HG03342 (cell line): Measurements from ENCODE around the gene IDI2.
A peak's percentile ranks its signal among the peaks of the same experiment; 100 is the strongest.
"Not testable (repeated sequence)": the region's sequence is repeated elsewhere in the genome, so short reads cannot be mapped to it uniquely, and the experiment has no call there.

ENCODE experiments used
- ATAC-seq: cut with Tn5 transposase; IDR thresholded peaks from one replicate; pipeline ENCODE4 v1.9.1; 2021; ENCODE audit warnings: mild to moderate bottlenecking, moderate library complexity; ENCODE audit not compliant: unreplicated experiment

IDI2 gene

DNA sequence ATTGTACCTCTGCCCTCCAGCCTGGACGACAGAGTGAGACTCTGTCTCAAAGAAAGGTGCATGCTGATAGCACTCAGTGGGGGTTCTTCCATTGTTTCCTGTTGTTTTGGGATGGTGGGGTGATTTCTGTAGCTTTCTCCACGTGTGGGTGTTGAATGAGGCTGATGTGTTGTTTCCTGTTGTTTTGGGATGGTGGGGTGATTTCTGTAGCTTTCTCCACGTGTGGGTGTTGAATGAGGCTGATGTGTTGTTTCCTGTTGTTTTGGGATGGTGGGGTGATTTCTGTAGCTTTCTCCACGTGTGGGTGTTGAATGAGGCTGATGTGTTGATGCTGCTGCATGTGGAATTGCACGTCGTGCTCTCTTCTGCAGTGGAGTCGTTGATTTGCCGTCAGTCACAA, 15.7 kb downstream of the IDI2 start:
- ATAC-seq = not testable (repeated sequence)

DNA sequence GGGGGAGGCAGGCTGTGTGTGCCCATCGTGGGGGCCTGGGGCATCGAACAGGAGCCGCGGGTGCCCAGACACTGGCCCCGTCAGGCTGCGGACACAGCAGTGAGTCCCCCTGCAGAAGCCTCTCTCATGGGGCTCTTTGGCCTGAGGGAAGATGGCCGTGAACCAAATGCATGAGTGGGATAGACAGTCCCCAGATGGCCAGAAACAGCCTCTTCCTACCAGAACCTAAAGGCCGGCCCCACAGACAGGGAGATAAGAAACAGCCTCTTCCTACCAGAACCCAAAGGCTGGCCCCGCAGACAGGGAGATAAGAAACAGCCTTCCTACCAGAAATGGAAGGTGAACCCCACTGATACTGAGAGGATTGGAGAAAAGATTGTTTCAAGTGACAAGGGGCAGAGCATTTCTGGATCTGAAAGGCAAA, 16.6 kb downstream of the IDI2 start:
- ATAC-seq = no peak

DNA sequence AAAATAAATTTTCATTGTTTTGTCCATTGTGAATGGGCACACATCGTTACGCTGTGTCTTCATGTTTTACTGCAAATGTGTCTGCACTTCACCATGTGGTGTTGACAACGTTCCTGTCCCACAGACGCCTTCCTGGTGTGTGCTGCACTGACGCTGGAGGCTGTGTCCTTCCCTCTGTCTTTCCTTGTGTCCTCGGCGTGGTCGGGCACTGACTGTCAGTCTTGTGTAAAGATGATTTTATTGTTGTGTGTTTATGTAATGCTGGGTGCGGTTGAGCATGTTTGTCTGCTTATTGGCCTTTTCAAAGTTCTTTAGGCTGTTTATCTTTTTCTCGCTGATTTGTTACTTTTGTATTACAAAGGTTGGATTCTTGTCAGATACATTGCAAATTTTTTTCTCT, 18.1 kb downstream of the IDI2 start:
- ATAC-seq = no peak

DNA sequence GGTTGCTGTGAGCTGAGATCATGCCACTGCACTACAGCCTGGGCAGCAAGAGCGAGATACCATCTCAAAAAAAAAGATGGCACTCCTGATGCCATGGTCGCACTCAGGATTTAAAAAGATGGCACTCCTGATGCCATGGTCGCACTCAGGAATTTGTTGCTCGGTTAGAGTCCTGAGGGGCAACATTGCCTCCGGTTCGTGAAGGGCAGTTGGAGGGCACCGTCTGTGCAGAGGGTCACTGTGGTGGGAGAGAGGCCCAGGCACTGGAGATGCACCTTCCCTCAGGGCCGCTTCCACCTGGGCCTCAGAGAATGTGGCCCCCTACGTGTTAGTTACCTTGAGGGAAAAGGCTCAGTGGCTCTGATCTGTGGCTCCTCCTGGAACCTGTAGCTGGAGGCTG, 19.1 kb downstream of the IDI2 start:
- no peak for ATAC-seq

DNA sequence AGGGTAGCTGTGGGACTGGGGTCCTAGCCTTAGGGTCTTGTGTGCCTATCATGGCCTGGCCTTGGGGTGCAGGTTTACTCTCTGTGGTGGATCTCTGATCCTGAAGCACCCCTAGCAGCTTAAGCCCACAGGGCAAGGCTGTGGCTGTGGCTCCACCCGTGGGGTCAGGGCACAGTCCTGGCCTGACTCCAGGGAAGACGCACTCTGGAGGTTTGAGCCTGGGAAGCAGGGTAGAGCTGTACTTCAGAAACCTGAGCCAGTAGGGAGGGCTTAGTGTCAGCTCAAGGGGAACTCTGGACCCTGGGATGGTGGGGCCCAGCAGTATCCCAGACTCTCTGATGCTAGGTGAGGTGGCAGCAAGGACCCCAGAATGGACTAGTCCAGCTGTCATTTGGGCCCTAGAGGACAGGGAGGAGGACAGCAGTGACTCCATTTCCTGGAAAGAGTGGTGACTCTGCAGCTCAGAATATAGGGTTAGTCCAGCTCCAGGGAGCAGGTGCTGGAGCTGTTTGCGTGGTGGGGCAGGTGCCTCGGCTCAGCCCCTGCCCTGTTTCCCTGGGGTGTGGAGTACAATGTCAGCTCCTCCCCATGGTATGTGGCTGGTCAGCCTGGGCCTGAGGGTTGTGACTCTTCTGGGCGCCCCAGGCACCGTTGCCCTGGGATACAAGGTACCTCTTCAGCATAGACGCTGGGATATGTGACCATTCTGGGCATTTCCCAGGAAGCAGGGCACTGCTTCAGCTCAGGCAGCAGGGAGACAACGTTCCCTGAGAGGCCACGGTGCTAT, 21.6 kb downstream of the IDI2 start:
- ATAC-seq = no peak

DNA sequence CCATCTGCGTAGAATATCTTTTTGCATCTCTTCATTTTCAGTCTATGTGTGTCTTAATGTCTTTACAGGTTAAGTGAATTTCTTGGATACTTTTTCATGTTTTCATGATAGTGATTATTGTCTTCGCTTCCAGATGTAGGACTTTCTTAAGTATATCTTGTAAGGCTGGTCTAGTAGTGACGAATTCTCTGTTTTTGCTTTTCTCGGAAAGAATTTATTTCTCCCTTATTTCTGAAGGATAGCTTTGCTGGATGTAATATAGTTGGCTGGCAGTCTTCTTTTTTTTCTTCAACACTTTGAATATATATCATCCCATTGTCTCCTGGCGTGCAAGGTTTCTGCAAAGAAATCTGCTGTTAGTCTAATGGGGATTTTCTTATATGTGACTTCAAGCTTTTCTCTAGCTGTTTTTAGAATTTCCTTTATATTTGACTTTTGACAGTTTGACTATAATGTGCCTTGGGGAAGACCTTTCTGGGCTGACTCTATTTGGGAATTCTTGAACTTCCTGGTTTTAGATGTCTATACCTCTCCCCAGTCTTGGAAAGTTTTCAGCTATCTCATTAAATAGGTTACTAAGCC, 23.1 kb downstream of the IDI2 start:
- ATAC-seq = no peak

DNA sequence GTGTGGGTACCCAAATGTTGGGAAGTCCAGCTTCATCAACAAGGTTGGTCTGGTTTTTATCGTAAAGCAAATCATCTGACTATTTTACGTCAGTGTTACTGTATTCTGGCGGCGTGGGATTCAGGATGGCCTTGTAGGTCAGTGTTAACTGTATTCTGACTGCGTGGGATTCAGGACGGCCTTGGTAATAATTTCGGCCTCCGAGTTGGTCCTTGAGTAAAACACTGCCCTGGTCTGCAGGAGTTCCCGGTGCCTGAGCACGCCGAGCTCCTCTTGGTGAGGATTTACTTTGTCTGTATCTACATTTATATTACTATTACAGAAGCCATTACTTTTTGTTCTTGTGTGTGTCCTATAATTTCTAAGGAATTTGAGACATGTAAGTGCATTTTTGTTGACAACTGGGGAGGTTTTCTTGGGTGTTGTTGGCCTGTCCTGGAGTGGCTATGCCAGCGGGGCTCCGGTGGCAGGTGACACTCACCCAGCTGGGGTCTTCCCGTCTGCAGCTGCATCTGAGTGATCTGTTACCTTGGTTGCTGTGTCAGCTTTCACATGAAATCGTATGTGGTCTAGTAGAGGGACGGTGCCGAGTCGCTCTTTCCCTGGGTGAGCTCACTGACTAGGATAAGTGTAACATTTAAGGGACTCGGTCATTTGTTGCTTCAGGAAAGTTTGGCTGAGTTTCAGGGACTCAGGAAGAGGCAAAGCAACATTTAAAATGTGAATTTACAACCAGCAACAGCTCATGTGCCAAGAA, 28.2 kb downstream of the IDI2 start:
- ATAC-seq = no peak

DNA sequence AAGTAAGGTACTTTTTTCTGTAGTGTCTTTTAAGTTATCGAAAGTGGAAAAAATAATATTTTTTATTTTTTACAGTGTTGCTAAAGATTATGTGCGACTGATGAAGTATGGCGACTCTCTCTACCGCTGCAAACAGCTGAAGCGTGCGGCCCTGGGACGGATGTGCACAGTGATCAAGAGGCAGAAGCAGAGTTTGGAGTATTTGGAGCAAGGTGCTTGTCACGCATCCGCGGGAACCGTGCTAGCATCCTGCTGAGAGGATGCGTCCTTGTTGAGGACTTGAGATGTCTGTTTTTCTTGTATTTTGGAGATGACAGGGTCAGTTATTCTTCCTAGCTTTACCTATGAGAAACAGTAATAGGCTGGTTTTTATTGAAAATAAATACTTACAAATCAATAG, 29.6 kb downstream of the IDI2 start:
- no peak for ATAC-seq

DNA sequence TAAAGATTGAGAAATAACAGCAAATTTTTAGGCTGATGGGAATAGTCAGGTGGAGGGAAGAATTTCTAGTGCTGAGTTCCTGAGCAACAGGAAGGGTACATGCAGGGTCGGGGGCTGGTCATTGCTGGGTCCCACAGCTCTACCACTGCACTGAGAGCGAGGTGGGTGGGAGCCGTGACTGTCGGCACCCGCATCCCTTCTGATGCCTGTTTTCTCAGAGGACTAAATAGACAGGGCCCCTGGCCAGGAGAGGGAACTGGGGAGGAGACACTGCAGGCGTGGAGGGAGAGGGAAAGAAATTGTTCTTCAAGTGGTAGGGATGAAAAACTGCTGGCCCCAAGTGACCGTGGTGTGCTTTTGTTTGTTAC, 30.1 kb downstream of the IDI2 start:
- ATAC-seq = no peak

DNA sequence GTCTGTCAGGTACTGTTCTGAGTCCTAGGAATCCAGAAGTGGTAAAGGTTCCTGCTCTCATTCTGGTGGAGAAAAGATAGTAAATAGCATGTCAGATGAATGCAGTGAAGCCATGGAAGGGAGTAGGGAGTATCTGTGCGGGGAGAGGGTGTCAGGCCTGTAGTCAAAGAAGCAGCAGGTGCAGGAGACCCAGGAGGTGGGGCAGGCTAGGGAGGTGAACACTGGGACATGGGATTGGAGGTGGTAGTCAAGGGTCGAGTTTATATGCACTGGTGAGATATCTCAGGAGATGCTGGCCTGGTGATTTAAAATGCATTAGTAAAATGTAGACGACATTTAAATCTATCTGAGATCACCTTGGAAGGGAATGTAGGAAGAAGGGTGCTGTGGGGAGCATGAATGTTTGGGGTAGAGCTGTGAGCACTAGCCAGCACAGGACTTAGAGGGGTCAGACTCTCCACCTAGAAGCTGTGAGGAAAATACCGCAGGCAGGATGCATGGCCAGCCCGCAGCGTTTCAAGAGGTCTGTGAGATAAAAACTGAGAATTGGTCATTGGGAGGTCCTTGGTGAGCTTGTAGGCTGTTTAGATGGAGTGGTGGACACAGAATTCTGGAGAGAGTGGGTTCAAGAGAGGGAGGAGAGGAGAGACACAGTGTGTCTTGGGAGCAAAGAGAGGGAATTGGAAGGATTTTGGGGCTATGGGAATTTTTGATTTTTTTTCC, 30.7 kb downstream of the IDI2 start:
- no peak for ATAC-seq

DNA sequence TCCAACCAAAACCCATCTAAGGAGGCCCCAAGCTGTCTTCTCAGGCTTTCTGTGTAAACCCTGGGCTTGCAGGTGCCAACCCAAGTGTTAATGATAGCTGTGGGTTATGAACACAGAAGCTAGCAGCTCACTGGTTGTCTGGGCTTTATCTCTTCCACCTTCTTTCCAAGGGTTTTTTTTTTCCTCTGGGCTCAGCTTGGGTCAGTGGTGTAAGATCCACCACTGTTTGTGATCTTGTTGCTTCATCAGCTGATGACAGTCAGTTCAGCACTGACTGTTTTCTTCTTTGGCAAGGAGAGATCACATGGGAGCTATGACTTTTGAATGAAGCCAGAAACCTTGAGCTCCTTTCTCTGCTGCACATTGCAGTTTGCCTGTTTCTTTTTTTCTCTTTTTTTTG, 32.8 kb downstream of the IDI2 start:
- no peak for ATAC-seq

DNA sequence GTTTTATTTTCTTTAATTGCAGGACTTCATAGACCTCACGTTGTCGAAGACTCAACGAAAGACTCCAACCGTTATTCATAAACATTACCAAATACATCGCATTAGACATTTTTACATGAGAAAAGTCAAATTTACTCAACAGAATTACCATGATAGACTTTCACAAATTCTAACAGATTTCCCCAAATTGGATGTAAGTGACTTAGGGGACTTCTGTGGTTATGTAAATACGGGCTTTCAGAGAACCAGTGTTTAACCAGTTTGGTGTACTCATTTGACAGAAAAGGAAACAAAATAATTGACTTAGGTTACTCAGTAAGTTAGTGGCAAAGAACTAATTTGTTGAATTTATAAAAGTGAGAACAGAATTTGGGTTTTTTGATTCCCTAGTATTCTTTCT, 33.2 kb downstream of the IDI2 start:
- ATAC-seq = no peak

DNA sequence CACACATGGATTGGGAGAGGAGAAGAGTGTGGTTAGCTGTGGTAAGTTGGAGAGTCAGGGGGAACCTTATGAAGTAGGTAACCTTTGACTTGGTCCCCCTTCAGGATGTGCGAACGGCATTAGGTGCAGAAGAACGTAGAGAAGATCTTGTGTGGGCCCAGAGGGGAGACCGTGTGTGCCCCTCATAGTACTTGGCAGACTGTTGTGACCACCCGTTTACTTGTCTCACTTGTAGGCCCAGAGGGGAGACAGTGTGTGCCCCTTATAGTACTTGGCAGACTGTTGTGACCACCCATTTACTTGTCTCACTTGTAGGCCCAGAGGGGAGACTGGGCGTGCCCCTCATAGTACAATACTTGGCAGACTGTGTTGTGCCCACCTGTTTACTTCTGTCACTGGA, 34.9 kb downstream of the IDI2 start:
- ATAC-seq = no peak

DNA sequence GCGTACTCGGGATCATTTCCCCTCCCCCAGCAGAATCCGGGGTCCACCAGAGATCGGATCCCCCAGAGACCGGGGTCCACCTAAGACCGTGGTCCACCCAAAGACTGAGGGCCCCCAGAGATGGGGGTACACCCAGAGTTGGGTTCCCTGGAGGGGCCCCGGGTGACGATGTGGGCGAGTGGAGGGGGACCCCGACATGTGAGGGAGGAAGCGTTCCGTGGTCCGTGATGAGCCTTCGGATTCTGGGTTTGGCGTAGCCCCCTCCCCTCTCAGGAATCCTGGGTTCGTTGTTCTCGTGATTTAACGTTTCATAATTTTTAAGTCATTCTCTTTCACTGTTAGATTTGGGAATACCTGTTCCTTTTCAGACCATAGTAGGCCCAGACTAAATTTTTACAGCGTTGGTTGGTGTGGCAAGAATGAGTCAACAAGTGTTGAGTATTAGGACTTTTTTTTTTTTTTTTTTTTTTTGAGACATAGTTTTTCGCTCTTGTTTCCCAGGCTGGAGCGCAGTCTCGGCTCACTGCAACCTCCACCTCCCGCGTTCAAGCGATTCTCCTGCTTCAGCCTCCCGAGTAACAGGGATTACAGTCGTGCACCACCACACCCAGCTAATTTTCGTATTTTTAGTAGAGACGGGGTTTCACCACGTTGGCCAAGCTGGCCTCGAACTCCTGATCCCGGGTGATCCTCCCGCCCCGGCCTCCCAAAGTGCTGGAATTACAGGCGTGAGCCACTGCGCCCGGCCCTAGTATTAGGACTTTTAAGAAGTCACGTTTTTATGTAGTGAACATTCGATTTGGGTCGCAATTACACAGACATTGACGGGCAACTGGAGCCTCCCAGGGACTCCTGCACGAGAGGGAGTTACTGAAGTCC, 36.8 kb downstream of the IDI2 start:
- peak; percentile 5 for ATAC-seq

DNA sequence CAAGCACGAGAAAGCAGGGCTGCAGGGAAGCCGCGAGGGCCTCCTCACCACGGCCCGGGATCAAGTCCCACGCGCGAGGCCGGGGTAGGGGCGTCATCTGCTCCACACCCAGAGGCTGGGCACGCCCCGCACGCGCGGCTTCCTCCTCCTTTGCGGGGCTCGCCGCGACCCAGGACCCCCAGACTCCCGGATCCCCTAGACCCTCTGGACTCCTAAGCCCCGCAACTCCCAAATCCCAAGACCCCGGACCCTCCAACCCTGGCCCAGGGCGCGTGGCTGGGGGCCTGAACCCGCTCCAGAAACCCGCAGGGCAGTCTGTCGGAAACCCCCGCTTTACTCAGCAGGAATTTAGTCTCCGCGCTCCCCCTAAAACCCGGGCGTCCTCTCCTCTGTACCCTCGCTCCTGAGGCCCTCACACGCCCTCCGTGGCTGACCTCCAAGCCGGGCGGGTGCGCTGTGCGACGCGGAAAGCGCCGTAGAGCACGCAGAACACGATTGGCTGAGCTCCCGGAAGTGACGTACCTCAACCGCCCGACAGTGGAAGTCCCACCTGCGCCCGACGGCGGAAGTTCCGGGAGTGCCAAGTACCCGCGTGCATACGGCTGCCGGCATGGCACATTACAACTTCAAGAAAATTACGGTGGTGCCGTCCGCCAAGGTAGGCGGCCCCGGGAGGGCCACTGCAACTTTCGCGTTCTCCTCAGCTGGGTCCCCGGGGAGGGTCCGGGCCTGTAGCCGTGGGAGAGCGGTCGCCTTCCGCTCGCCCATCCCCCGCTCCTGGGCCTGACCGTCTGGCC, 37.6 kb downstream of the IDI2 start, which contains the start of gene GTPBP4:
GTPBP4 (plus strand) TSS at position 565 of the 797 bp plus-strand sequence; CDS start at position 611, 46 bp downstream.
- peak; percentile 93 for ATAC-seq

DNA sequence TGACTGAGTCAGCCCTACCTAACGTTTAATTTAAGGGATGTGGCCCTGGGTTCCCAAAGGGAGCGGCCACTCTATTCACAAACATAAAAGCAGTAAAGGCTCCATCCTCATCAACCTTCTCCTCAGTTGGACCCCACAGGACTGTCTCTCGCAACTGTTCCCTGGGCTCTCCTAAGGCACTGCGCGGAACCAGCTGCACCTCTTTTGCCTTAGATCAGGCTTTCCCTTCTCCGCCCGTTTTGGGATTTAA, 38.1 kb downstream of the IDI2 start:
- peak; percentile 1 for ATAC-seq

DNA sequence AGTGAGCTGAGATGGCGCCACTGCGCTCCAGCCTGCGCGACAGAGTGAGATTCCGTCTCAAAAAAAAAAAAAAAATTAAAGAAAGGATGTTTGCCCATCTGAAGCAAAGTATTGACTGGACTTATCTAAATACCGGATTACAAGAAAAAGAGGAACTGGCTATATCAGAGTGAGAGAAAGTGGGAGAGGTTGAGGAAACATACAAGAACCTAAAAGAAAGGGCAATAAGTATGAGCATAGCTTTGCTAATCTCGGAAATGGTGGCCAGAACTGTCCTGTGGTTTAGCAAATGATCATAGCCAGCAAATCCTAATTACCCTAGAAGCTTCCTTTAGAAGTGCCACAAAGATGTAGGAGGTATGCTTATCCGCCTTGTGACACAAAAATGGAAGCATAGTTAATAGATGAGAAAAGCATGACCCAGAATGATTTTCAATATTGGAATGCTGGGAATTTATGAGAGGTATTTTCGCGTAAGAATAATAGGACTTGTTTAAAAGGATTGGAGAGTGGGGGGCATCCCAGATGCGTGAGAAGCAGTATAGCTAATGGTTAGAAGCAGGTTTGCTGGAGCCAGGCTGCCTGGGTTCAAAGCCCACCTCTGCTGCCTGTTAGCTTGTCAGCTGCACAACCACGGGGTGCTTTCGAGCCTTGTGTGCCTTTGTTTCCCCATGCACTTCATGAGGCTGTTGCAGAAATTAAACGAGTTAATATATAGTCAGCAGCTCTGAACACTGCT, 38.6 kb downstream of the IDI2 start:
- ATAC-seq = no peak

DNA sequence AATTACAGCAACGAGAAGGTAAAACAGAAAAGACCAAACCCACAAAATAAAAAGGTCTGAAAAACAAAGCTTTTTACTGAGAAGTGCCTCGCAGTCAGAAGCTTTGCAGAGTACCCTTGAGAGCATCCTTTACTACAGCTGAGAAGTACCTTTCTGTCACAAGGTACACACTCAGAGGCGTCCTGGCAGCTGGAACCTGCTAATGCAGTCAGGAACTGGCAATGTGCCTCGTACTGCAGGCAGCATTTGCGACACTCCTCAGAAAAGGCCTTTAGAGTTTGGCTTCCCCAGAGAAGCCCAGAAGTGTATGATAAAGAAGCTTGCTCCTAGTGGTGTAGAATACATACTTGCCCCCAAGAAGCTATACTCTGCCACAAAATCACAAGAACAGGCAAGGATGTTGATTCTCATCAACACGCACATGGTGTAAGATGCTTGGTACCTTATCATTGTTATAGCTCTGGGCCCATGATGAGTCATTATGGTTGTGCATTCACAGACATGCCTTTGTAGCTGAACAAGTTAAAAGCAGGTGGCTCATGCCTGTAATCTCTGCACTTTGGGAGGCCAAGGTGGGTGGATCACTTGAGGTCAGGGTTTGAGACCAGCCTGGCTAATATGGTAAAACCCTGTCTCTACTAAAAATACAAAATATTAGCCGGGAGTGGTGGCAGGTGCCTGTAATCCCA, 39.4 kb downstream of the IDI2 start:
- ATAC-seq = no peak

DNA sequence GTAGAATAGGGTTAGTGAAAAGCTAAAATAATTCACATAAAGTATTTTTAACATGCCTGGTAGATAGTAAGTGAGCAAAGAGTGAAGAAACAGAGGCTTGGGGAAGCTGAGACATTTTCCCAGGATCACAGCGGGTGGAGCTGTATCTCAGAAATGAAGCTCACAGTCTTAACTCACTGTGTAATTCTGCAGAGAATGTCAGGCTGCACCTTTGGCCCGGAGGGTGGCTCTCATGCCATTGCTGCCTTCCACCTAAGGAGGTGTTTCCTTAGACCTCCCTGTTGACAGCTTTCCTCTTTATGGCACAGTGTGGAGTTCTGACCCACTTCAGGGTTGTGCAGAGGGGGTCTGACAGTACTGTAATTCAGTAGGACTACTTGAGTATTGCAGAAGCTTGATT, 40.3 kb downstream of the IDI2 start:
- no peak for ATAC-seq
